NOMO-1 treated with dmso at 0.1 percent for 144 hours (cell line): Measurements from ENCODE around the gene DMGDH.
A peak's percentile ranks its signal among the peaks of the same experiment; 100 is the strongest.
"Not testable (repeated sequence)": the region's sequence is repeated elsewhere in the genome, so short reads cannot be mapped to it uniquely, and the experiment has no call there.

Source experiments
- DNase-seq: peaks from one replicate; lab custom pipeline; 2025; ENCODE audit not compliant: unreplicated experiment; lab: John Stamatoyannopoulos, UW

DMGDH gene

DNA sequence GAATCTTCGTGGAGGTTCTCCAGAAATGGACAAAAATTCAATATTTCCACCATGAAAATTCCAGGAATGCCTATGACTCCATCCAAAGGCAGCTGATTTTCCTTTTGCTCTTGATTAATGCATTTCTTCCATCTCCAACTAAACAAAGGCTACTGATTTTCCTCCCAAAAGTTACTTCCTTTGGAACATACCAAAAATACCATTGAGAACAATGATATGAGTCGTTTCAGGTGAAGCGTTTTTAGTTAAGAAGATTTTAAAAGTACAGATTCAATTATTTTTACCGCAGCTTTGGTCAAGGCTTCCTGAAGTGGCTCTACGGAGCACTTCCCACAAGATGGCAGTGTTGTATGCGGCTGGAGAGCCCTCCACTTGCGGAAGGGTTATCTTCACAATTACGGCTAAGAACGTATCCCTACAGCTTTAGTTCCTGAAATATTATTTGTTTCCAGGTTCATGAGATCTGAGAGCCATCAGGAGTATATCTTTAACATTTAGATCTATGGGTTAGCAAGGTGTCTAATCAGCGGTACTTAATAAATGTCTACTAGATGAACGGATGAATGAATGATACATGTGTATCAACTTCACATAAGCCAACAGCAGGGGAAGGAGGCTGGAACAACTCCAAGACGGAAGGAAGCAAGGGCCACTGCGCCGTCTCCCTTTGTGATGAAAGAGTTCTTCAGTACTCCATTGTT, 48.5 kb downstream of the DMGDH start:
- DNase-seq: no peak

DNA sequence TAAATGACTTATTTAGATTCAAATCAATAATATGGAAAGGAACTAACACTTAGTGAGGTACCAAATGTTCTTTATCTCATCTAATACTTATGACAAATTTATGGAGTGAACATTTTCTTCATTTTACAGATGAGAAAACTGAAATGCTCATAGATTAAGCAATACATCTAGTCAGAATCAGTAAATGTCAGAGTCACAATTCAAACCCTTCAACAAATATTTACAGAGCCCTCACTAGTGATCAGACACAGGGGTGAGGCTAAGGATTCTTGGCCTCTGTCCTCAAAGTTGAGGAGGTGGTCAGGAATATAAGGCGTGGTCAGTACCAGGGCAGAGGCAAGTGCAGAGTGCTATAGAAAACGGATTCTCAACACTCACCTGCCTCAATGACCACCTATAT, 54.8 kb downstream of the DMGDH start:
- DNase-seq: no peak

DNA sequence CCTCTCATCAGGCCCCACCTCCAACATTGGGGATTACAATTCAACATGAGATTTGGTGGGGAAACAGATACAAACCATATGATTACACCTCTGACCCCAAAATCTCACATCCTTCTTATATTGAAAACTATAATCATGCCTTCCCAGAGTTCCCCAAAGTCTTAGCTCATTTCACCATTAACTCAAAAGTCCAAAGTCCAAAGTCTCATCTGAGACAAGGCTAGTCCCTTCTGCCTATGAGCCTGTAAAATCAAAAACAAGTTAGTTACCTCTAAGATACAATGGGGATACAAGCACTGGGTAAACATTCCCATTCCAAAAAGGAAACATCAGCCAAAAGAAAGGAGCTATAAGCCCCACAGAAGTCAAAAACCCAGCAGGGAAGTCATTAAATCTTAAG, 57.6 kb downstream of the DMGDH start:
- DNase-seq: no peak

DNA sequence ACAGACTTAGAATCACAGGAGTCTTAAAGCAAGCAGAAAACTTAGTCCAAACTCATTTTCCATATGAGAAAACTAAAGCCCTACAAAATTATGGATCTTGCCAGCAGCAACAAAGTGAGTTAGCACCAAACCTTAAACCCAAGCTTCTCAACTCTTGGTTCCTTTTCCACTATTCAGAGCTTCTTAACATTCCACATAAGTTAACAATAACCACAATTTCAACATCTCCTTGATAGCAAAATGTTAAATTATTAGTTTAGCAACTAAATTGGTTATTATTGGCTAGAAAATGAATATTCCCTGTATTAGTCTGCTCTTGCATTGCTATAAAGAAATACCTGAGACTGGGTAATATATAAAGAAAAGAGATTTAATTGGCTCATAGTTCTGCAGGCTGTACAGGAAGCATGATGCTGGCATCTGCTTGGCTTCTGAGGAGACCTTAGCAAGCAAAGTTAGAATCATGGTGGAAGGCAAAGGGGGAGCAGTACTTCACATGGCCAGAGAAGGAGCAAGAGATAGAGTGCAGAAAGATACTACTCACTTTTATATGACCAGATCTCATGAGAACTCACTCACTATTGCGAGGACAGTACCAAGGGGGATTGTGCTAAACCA, 58.1 kb downstream of the DMGDH start:
- DNase-seq: no peak

DNA sequence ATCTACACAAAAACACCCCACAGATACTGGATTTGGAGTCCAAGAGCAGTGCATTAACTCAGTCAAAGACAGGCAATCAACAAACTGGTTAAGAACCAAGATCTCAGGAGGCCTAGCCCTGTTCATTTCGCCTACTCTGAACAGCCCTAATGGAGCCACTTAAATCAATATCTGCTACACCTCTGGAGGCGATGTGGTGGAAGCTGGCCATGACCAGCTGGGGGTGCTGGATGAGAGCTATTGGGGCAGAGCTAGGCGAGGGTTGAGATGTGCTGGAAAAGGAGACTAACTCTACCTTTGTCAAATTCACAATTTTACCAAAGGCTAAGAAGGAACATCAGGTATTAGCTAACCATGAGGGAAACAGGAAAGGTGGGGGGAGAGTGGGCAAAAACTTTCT, 61.1 kb downstream of the DMGDH start:
- DNase-seq: no peak

DNA sequence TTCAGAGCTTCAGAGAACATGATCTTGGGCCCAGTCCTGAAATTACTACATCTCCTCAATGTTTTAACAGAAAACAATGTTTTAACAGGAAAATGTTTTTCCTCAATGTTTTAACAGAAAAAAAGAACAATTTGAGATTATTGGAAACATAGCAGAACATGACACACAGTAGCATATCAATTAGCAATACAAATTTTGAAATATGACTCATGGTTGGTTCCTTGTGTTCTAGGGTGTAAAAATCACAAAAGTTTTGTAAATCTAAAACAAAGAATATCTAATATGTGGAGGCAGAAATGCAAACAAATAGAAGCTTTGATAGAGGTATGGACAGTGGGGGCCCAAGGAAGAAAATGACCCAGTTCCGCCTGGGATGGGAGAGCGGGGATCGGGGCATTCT, 61.6 kb downstream of the DMGDH start:
- DNase-seq: no peak

DNA sequence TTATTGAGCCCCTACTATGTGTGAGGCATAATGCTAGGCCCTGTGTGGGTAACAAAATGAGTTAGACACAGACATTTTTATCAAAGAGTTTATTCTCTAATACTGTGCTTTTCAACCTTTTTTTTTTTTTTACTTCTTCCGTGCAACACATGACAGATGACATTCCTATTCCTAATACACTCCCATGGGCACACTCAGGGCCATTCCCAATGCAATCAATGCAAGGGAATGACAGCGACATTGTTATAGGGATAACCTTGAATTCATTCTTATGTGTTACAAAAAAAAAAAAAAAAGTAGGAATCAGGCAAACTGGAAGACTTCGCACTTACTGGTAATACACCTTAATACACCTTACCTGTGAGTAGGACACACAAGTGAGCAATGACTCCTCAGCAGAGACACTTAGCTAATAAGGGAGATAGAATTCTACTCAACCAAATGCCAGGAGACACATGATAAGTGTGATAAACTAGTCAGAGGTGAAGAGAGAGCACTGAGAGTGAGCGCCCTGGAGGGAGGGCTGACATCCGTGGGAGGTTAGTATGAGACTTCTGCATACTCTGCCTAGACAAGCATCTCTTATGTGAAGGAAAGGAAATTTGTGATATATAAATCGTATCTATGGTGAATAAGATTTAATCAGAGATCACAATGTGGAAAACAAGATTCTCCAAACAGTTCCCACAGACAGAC, 63.4 kb downstream of the DMGDH start:
- DNase-seq: no peak

DNA sequence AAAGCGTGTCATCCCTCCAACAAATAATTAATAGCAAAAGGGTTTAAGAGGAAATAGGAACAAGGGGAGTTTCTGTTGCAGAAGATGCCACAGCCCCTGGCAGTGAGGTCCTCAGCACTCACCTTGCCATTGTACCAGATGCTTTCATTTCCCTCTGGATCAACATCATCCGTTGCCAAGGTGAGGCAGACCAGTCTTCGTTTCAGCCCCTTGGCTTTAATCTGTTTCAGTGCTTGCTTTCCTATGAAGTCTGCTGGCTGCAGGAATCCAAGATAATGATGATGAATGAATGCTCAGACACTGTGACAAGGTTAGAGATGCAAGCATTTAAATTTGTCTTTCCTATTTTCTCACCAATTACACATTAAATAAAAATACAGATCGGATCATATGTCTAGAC, 64.3 kb downstream of the DMGDH start:
- DNase-seq: no peak

DNA sequence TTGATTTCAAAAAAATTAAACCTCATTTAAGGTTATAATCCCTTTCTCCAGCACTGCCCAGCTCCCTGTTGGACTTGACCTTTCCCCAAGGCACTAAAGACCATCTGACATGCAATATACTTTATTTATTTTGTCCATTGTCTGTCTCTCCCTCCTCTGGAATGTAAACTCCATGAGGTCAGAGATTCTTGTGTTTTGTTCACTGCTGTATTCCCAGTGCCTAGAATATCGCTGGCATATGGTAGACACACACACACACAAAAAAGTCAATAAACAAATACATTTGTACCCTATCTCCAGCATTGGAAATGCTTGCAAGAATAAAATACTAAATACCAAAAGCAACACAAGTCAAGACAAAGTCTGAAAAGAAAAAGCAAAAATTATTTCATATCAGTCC, 67.1 kb downstream of the DMGDH start:
- no peak for DNase-seq

DNA sequence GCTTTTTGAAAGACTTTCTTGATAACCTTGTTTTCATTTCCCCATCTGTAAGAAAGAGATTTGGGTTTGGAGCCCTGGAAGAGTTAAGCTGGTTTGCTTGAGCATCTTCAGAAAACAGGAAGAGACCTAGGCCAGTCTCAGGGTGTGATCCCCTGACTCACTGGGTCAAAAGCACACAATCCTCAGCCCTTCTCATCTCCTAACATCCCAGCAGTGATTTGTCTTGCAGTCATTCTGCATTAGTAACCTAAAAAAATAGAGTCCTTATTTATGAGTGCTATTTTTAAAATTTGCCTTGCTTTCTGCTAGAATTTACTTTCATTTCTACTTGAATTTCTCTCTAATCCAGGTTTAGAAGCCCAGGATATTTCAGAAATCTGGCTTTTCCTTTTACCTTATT, 68.0 kb downstream of the DMGDH start:
- no peak for DNase-seq

DNA sequence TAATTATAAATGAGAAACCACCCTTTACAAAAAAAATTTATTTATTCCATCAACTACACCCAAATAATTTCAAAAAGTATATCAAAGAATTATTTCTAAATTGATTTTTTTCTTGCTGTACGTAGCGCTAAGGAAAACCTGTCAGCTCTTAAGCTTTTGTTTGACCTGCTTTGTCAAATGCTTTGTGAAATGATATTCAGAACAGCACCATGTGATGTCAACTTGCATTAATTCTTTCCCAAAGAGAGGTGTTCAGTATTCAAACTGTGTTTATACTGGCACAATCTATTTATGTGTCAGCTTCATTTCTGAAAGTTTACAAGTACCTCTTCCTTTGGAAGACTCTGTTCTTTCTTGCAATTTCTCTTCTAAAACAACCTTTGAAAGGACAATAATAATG, 72.4 kb downstream of the DMGDH start:
- DNase-seq: no peak

DNA sequence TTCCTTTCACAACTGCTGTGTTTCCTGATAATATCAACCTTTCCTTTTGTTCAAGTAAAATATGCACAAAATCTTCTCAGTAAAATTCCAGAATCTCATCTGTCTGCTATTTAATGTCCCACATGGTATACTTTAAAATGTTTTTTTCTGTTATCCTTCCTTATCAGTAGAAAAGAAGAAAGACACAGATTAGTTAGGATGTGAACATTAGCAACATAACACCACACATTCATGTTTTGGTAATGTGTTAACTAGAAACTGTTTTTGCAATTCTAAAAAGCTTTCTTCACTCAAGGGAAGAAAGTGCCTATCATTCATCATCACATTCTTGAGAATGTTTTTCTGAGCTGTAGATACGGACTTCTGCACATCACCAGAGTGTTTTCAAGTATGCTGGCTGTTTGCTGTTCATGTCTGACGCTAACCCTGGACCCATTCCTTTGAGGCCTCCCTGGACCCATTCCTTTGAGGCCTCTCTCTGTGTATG, 73.9 kb downstream of the DMGDH start:
- no peak for DNase-seq

DNA sequence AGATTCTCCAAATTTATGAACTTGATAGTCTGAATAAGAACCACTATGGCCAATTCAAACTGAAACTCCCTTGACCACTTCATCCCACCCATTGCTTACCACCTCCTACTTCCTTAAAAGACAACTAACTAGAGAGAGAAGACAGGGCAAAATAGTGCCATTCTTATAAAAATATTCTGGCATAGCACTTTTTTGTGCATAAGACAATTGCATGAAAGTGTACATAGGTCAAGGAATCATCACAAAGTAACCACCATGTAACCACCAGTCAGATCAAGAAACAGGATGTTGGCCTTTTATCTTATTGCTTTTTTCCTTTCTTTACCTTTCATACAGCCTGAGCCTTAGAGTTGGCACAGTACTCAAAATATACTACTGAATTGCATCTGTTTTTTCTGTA, 76.3 kb downstream of the DMGDH start:
- no peak for DNase-seq

DNA sequence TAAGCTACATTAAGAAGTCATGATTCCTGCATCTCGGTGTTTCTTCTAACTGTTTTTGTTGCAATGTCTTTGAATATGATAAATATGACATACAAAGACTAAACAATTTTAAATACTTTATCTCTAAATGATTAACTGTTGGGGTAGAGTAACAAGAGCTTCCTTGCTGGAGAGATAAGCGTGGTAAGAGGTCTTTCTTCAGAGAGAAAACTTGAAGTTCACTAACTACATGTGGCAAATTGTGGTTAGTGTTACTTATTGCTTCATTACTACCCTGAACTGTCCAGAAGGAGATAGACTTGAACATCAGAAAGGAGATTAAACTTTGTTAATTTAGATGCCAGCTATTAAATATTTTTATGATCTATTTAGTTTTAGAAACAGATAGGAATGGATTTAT, 77.3 kb downstream of the DMGDH start:
- DNase-seq: no peak

DNA sequence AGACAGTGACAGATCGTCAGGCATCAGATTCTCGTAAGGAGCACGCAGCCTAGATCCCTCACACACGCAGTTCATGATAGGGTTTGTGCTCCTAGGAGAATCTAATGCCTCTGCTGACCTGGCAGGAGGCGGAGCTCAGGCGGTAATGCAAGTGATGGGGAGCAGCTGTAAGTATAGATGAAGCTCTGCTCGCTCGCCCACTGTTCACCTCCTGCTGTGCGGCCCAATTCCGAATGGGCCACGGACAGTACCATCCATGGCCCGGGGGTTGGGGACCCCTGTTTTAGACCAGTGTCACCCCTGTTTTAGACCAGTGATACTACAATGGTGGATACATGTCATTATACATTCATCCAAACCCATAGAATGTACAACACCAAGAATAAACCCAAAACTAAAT, 80.4 kb downstream of the DMGDH start:
- DNase-seq: no peak

DNA sequence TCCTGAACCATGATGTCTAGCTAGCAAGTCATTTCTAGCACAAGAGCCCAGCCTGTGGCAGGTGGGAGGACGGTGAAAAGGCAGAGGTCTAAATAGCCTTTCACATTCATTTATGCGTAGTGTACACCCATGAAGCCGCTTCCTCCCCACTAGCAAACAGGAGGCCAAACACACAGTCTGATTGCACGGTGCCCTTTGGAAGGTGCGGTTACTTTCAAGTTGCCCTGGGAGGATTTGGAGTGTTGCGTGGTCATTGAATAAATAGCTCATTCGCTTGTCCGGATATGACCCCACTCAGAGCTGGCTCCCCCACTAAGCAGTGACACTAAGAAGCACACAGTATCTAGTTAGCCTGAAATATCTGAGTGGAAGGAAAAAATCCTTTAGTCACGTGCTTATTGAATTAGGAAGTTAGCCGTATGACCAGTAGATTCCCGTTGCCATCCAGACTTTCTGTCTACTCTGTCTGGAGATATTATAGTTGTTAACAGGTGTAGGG, 83.7 kb downstream of the DMGDH start:
- DNase-seq: no peak

DNA sequence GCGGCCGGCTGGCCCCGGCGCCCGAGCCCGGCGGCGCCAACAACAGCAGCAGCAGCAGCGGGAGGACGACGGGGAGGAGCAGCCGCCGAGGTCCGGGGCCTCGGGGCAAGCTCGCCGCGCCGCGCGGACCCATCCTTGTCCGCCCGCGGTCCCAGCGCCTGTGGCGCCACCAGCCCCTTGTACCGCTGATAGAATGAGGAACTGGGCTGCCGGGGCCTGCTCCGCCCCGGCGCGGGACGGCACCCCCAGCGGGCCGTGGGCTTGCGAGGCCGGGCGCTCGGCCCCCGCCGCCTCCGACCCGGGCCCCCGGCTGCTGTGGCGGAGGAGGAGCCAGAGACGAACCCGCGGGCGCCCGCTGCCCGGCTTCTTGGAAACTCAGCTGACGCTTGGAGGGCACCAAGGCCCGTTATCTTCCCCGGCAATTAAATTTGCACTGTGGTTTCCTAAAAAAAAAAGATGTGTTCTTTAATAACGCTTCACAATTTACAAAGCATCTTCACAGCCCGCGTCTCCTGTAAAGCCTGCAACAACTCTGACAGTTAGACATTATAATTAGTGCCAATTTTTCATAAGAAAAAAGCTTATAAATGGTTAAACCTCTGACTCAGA, 84.3 kb downstream of the DMGDH start, which contains the start of gene ARSB:
Gene ARSB (minus strand): TSS at position 195 of the 609 bp plus-strand sequence. CDS start 62 bp downstream, at position 133.
- peak; percentile 50 for DNase-seq

DNA sequence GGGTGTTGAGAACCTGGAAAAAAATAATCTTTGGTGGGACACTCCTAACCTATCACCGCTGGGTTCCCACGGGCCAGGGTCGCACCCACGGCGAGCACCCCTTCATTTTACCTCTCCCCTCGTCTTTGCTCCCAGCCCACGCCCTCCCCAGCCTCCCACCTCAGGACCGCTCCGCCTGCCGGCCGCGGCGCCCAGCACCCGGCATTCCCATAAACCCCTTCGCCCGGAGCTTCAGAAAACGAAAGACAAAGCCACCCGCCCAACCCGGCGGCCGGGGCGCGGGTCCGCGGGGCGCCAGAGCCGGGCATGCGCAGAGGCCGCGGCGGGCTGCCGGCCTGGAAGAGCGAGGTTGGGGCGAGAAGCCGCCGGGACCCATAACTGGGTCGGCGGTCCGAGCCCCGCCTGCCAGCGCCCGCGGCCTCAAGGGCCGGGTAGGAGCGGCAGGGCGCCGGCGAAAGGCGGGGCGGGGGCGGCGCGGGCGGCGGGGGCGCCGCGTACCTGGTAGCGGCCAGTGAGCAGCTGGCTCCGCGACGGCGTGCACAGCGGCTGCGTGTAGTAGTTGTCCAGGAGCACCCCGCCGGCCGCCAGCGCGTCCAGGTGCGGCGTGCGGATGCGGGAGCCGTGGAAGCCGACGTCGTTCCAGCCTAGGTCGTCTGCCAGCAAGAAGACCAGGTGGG, 84.9 kb downstream of the DMGDH start:
- peak; percentile 34 for DNase-seq

DNA sequence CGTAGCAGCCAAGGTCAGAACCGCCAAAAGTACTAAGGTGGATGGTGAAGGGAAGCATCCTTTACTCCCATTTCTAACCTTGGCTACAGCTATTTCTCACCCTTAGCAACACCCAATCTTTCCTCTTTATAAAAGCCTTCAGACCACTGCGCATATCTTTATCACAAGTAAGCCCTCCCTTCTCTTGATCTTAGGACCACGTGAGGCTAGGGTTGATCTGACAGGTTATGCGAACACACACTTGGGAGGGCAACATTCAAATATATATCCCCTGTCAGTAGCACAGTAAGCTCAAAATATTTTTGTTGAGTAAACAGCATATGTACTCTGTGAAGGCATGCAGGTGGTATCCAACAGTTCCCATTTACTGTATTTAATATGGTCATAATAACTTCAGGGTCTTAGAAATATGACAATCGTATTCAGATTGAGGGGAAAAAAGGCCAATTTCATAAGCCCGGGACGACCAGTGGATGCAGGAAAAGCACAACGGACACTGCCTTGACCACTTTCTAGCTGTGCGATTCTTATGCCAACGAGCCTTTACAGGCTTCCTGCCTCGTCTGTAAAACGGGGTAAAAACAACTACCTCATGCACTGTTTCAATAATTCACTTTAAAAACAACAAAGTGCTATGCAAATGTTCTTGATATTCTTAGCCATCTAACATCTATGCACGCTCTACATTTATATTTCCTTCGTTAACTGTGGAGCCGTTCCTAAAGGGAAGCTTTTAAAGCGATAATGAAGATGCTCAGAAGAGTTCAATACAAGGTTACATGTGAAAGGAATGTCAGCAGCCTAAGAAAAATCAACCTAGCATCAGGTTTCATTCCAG, 85.7 kb downstream of the DMGDH start:
- no peak for DNase-seq

DNA sequence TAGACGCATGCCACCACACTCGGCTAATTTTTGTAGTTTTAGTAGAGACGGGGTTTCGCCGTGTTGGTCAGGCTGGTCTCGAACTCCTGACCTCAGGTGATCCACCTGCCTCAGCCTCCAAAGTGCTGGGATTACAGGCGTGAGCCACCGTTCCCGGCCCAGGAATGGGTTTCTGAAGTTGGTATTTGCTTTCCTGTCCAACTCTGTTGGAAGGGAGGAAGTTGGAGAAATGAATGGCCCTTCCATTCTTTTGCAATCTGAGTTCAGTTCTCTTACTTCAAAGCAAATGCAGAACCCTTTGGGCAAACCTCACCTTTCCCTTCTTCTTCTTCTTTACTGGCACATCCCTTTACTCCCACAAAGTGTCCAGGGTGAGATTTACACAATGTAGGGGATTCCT, 86.3 kb downstream of the DMGDH start:
- not testable (repeated sequence) for DNase-seq
